Gastroesophageal sphincter (tissue), 3 donors: ENCODE results near the gene CISH.

Experiments used
- POLR2AphosphoS5 ChIP-seq: sonication (generic); formaldehyde crosslinking; IDR thresholded peaks from one replicate; pipeline ENCODE4 v1.6.1; 2017; ENCODE audit warnings: antibody characterized with exemption
- TF ChIP-seq, protein P1 (sequence below), 4 experiments: fragments of 200-600 bp in 2 of 4; fragments of 450-650 bp in 2 of 4; sonication (generic) in 1 of 4; IDR thresholded peaks; one replicate each; pipeline ENCODE4 v1.5.1; 2017 to 2019; ENCODE audit warnings: antibody characterized with exemption in 4 of 4, mild to moderate bottlenecking in 2 of 4, moderate library complexity in 2 of 4

GRCh38 chr3:50585919-50586762 is 25.4 kb downstream of the CISH start:
- TF ChIP-seq, protein P1, sequence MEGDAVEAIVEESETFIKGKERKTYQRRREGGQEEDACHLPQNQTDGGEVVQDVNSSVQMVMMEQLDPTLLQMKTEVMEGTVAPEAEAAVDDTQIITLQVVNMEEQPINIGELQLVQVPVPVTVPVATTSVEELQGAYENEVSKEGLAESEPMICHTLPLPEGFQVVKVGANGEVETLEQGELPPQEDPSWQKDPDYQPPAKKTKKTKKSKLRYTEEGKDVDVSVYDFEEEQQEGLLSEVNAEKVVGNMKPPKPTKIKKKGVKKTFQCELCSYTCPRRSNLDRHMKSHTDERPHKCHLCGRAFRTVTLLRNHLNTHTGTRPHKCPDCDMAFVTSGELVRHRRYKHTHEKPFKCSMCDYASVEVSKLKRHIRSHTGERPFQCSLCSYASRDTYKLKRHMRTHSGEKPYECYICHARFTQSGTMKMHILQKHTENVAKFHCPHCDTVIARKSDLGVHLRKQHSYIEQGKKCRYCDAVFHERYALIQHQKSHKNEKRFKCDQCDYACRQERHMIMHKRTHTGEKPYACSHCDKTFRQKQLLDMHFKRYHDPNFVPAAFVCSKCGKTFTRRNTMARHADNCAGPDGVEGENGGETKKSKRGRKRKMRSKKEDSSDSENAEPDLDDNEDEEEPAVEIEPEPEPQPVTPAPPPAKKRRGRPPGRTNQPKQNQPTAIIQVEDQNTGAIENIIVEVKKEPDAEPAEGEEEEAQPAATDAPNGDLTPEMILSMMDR (IDR thresholded peaks at IDR 0.05) = no peak
- TF ChIP-seq POLR2AphosphoS5 = no peak
